HS-5 (cell line): Measurements from ENCODE around the gene LIG1.
"Not testable (repeated sequence)": the region's sequence is repeated elsewhere in the genome, so short reads cannot be mapped to it uniquely, and the experiment has no call there.

Experiments used
- DNase-seq: peaks from one replicate; pipeline ENCODE4 v3.0.0-alpha.2; 2012; ENCODE audit warnings: low read depth

The LIG1 gene

DNA sequence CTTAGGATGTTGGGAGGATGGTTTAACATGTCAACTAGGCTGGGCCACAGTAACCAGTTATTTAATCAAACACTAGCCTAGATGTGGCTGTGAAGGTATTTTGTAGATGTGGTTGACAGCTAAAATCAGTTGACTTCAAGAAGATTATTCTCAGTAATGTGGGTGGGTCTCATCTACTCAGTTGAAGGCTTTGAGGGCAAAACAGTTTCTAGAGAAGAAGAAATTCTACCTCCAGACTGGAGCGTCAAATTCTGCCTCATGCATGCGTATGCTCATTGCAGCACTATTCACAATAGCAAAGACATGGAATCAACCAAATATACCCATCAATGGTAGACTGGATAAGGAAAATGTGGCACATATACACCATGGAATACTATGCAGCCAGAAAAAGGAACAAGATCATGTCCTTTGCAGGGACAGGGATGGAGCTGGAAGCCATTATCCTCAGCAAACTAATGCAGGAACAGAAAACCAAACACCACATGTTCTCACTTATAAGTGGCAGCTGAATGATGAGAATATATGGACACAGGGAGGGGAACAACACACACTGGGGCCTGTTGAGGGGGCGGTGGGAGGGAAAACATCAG, 99.9 kb downstream of the LIG1 start:
- not testable (repeated sequence) for DNase-seq

DNA sequence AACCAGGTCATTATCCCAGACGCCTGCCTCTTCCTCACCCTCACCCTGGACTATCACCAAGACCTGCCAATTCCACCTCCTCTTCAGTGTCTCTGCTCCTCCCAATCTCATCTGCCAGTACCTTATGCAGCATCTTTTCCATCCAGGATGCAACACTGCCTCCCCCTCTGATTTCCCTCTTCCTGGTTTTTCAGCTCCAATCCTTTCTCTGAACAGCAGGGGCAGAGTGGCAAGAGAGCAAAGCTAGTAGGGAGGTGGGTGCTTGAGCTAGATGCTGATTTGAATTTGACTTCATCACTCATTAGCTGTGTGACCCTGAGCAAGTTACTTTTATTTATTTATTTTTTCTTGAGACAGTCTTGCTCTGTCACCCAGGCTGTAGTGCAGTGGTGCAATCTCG, 100.7 kb downstream of the LIG1 start:
- no peak for DNase-seq
